PFSK-1 (cell line): ENCODE measurements around the gene MBOAT7.

Source experiments
- POLR2AphosphoS5 ChIP-seq: IDR thresholded peaks from 2 replicates; pipeline ENCODE4 v1.6.1; 2012; ENCODE audit warnings: low read depth, mild to moderate bottlenecking, control low read depth, low read length, moderate library complexity
- TAF1 ChIP-seq: IDR thresholded peaks from 2 replicates; pipeline ENCODE4 v1.6.1; 2012; ENCODE audit warnings: low read length, control low read depth, borderline replicate concordance; ENCODE audit not compliant: insufficient read depth

- no peak for TF ChIP-seq TAF1
- TF ChIP-seq POLR2AphosphoS5 = no peak
Measured at GRCh38 chr19:54218960-54219661, 29.7 kb upstream of the MBOAT7 start.
